Measurements from ENCODE around the gene SH3GLB2.
A peak's percentile ranks its signal among the peaks of the same experiment; 100 is the strongest.

Gene SH3GLB2

GRCh38 chr9:129028192-129028966 lies at the start of gene SH3GLB2:
TSS of gene SH3GLB2 (minus strand) at chr9:129028331. CDS start at chr9:129028154, 177 bp downstream.
- peak; percentile 91 for DNase-seq (ENCODE audit: low read depth)

DNA sequence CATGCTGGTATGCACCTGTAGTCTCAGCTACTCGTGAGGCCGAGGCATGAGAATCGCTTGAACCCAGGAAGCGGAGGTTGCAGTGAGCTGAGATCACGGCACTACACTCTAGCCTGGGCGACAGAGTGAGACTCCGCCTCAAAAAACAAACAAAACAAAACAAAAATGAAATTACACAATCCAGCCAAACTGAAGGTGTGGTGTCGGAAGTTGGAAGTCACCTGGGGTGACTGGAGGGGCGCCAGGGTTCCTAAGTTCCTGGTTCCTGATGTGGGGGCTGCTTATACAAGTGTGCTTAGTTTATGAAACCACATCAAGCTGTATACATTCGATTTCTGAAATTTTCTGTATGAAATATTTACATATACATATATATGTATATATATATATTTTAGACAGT lies 49.1 kb upstream of the SH3GLB2 start:
- no peak for DNase-seq (ENCODE audit: low read depth)

GRCh38 chr9:129076640-129077037 lies 48.5 kb upstream of the SH3GLB2 start:
- DNase-seq (ENCODE audit: low read depth): no peak

GRCh38 chr9:129075996-129076639 lies 48.0 kb upstream of the SH3GLB2 start:
- no peak for DNase-seq (ENCODE audit: low read depth)

- DNase-seq (ENCODE audit: low read depth): no peak
Measured at GRCh38 chr9:129074106-129074505, 46.0 kb upstream of the SH3GLB2 start.

DNA sequence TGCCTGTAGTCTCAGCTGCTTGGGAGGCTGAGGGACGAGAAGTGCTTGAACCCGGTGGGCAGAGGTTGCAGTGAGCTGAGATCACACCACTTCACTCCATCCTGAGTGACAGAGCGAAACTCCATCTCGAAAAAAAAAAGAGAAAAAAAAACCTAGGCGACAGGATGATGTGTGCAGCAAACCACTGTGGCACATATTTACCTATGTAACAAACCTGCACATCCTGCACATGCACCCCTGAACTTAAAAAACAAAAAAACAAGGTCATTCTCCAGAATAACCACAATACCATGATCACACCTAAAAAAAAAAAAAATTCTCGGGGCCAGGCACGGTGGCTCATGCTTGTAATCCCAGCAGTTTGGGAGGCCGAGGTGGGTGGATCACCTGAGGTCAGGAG lies 45.3 kb upstream of the SH3GLB2 start:
- DNase-seq (ENCODE audit: low read depth): no peak

DNA sequence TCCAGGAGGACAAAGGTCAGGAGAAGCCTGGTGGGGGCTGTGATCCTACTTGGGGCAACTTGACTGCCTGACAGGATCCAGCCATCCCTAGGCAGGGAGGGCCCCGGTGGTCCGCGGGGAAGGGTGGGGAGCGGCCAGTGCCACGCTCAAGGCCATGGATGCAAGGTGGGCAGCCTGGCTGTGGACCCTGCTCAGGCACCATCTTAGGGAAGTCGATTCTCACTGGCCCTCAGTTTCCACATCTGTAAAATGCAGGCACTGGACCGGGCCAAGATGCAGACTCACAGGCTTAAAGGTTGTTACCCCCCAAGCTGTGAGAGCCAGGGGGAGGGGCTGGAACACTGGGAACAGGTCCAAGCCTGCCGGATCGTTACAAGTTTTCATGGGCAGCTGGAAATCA lies 44.0 kb upstream of the SH3GLB2 start:
- DNase-seq (ENCODE audit: low read depth): no peak

DNA sequence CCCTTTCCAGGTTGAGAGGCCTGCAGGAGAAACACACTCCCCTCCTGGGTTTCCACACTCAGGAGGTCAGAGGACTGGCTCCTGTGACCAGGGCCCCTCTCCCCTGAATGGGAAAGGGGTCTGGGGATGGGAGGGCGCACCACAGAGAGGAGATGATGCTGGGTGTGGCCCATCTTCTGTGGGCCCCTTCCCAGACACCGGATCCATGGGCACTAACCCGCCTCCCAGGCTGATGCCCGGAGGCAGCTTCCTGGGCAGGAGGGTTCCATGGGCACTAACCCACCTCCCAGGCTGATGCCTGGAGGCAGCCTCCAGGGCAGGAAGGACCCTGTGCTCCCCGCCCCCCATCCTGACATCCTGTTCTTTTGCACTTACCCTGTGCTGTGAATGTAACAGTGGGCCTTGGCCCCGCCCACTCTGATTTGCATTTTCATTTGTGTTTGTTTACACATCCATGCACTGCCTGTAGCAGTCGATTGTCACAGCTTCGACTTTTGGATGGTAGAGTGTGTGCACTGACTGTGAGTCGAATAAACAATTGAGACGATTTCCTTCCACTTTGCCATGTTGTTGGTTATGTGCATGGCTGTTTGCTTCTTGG lies 43.5 kb upstream of the SH3GLB2 start:
- DNase-seq (ENCODE audit: low read depth): no peak

DNA sequence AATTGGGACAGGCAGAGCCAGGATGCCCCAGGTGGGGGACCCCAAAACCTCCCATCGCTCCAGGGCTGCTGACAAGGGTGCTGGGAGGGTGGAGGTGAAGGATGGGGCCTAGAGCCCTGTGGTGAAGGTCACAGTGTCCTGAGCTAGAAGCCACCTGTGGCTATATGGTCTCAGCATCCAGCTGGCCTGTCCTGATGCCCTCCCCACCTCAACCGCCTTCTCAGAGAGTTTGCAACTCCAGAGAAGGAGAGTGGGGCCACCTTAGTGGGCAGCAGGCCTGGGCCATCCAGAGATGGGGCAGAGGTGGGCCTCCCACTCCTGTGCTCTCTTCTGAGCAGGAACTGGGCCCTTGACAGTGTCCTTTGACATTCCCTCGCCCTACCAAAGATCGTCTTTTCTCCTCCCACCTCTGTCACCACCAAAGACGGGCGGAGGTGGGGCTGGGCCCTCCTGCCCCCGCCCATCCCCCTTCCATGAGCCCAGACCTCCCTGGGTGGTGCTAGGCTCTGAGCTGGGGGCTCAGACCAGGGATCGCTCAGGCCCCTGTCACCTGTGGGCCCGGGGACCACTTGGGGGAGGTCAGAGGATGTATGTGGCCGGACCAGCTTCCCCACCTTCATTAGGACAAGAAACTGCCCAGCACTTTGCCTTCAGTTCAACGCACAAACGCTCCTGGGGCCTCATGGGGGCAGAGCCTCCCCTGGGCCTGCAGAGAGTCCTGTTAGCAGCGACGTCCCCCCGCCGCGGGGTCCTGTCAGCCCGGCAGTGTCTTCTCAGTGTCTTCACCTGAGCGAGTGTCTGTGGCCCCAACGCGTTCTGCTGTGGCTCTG lies 42.8 kb upstream of the SH3GLB2 start:
- no peak for DNase-seq (ENCODE audit: low read depth)

DNA sequence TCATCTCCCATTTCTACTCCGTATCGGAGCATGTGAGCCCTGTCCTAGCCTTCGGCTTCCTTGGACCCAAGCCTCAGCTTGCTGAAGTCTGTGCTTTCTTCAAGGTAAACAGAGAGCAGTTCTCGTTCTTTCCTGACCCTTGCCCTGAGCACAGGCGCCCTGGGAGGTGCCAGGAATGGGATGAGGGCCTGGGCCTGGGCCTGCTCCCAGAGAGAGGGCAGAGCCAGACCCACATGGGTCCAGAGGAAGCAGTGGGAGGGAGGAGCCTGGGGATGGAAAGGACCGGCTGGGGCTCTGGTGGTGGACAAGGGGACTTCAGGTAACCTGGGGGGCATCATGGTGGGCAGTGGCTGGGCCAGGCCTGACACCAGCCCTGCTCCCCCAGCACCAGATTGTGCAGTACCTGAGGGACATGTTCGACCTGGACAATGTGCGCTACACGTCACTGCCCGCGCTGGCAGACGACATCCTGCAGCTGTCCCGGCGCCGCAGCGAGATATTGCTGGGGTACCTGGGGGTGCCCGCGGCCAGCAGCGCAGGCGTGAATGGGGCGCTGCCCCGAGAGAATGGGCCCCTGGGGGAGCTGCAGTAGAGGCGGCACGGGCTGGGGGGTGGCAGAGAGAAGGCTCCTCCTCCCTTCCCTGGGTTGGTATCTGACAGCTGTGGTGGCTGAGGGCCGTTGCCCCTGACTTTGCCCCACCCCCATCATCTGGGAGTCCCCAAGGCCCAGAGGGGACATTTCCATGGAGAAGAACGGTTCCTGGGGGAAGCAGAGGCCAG lies 41.9 kb upstream of the SH3GLB2 start:
- DNase-seq (ENCODE audit: low read depth): no peak

GRCh38 chr9:129068990-129069861 lies 41.1 kb upstream of the SH3GLB2 start:
- DNase-seq (ENCODE audit: low read depth): peak; percentile 29

GRCh38 chr9:129068110-129068509 lies 40.0 kb upstream of the SH3GLB2 start:
- DNase-seq (ENCODE audit: low read depth): no peak

- no peak for DNase-seq (ENCODE audit: low read depth)
Measured at GRCh38 chr9:129064499-129064908, 36.4 kb upstream of the SH3GLB2 start.

DNA sequence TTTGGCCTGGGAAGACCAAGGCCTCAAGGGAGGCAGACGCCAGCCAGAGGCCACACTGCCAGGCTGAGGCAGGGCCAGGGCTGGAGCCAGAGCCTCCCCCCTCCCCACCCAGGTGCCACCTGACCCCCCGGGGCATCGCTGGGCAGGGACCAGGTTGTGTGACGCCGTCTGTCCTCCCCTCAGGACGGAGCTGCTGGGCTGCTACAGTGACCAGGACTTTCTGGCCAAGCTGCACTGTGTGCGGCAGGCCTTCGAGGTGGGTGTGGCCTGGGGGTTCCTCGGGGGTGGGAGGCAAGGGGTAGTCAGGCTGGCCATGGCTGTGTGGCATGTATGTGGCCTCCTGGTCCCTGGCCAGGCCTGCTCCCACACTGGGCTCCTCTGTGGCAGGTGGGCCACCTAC lies 34.9 kb upstream of the SH3GLB2 start:
- DNase-seq (ENCODE audit: low read depth): no peak

GRCh38 chr9:129060991-129061390 lies 32.9 kb upstream of the SH3GLB2 start:
- no peak for DNase-seq (ENCODE audit: low read depth)

DNA sequence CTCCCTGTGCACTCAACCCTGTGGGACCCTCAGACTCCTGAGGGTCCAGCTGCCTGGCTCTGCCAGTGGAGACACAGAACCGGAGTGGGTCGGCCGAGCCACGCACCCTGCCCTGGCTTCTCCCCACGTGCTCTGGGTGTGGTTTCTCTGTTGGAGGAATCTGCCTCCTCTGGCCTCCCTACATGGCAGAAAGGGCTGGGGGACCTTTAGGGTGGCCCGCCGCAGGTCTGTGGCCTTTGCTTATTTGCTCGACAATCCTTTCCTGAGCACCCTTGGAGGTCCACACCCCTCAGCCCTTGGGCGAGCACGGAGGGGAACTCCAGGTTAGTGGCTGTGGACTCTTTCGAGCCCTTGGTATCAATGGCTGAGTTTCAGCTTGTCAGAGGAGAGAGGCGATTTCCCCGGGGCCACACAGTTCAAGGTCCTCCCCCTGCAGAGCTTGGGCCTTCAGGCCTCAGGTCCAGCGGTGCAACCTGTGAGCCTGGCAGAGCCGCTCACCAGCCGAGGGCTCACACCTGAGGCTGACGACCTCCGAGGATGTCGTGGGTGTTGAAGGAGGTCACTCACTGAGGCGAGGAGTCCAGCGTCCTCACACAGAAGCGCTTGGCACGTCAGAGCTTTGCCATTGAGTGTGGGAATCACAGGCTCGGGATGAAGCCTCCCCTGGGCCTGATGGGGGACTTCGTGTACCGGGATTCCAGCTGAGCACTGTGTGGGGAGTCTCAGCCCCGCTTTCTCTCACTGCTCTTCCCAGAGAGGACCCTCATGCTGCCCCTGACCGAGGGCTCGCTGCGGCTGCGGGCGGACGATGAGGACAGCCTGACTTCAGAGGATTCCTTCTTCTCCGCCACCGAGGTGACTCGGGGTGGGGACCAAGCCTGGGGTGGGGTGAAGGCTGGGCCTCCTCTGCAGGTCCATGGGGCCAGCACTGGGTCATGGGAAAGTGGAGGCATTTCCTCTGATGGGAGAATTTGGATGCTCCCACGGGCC lies 32.0 kb upstream of the SH3GLB2 start:
- DNase-seq (ENCODE audit: low read depth): no peak

- DNase-seq (ENCODE audit: low read depth): no peak
Measured at GRCh38 chr9:129058965-129059795, 31.0 kb upstream of the SH3GLB2 start.

GRCh38 chr9:129054163-129054851 lies 26.2 kb upstream of the SH3GLB2 start:
- no peak for DNase-seq (ENCODE audit: low read depth)

Measured in activated T-helper 1 cell treated with Interleukin-2 at 50 U/mL for 16 hours (primary cell).